Spleen (tissue), 11 donors: Measurements from ENCODE around the gene MED25. TPM values are rescaled to one million over a fixed set of nuclear protein-coding genes. Genes with fewer than 3 reads are reported as not detected.

Source experiments
- DNase-seq: peaks from one replicate; pipeline ENCODE4 v3.0.0-alpha.2; 2020
- H3K27ac ChIP-seq, 8 donors: fragments of 200-600 bp; sonication (generic) in 7 of 8; 1 replicate in 4 of 8; 2 replicates in 4 of 8; pipeline versions ENCODE4 v1.5.0 to v1.8.0; 2016 to 2021; ENCODE audit warnings: inconsistent platforms in 4 of 8, mild to moderate bottlenecking in 4 of 8, moderate library complexity in 1 of 8
- H3K27me3 ChIP-seq, 7 donors: fragments of 200-600 bp; sonication (generic) in 6 of 7; replicated peaks in 1 of 7; 1 replicate in 4 of 7; 2 replicates in 3 of 7; pipeline versions ENCODE4 v1.5.0 to v1.8.0; 2016 to 2021; ENCODE audit warnings: inconsistent platforms in 3 of 7, mild to moderate bottlenecking in 1 of 7
- H3K36me3 ChIP-seq, 6 donors: fragments of 200-600 bp; sonication (generic) in 5 of 6; 1 replicate in 4 of 6; 2 replicates in 2 of 6; pipeline versions ENCODE4 v1.5.0 to v1.8.0; 2016 to 2021; ENCODE audit warnings: inconsistent platforms in 2 of 6
- H3K4me1 ChIP-seq, 6 donors: fragments of 200-600 bp; sonication (generic) in 5 of 6; 1 replicate in 3 of 6; 2 replicates in 3 of 6; pipeline versions ENCODE4 v1.5.0 to v1.8.0; 2016 to 2021; ENCODE audit warnings: inconsistent platforms in 3 of 6
- H3K4me3 ChIP-seq, 8 donors: fragments of 200-600 bp; sonication (generic) in 7 of 8; 1 replicate in 4 of 8; 2 replicates in 4 of 8; pipeline versions ENCODE4 v1.5.0 to v1.8.0; 2016 to 2021; ENCODE audit warnings: inconsistent platforms in 4 of 8, mild to moderate bottlenecking in 4 of 8, moderate library complexity in 2 of 8
- H3K9me3 ChIP-seq, 8 donors: fragments of 200-600 bp; sonication (generic) in 7 of 8; 1 replicate in 4 of 8; 2 replicates in 4 of 8; pipeline versions ENCODE4 v1.5.0 to v1.8.0; 2016 to 2021; ENCODE audit warnings: inconsistent platforms in 4 of 8
- CTCF ChIP-seq, 11 experiments: fragments of 200-600 bp in 7 of 11; fragments of 450-650 bp in 4 of 11; sonication (generic) in 4 of 11; IDR thresholded peaks in 8 of 11; conservative IDR thresholded peaks in 3 of 11; 1 replicate in 7 of 11; 2 replicates in 4 of 11; pipeline versions ENCODE4 v1.4.0 to v1.8.0; 2016 to 2021; ENCODE audit warnings: antibody characterized with exemption in 11 of 11, inconsistent platforms in 4 of 11, mild to moderate bottlenecking in 1 of 11
- POLR2A ChIP-seq, 3 donors: fragments of 450-650 bp; IDR thresholded peaks; one replicate each; pipeline ENCODE4 v1.5.1; 2017; ENCODE audit warnings: antibody characterized with exemption in 3 of 3, mild to moderate bottlenecking in 1 of 3
- POLR2AphosphoS5 ChIP-seq, 3 donors: sonication (generic); formaldehyde crosslinking; IDR thresholded peaks; one replicate each; pipeline ENCODE4 v1.5.1; 2017; ENCODE audit warnings: antibody characterized with exemption in 3 of 3
- WGBS, 5 donors: extraction: QIAGEN DNeasy Blood & Tissue Kit in 3 of 5; methylation state at CpG; one replicate each; pipeline versions ENCODE4 v1.1.5 to v1.1.7; 2013 to 2018; 5-methylcytosine and 5-hydroxymethylcytosine counted together
- intact Hi-C: fragments of 100-400 bp; cut with DNase I; formaldehyde crosslinking; loops from one replicate; pipeline ENCODE4 v1.15.0; 2023; ENCODE audit warnings: low total_unique reads
- polyA plus RNA-seq, 3 donors: library from polyadenylated mRNA; stranded (reverse); fragments of 200-250 nt; gene quantifications; one replicate each; pipeline ENCODE4 v1.2.1, GENCODE V29; 2013
- total RNA-seq, 7 donors: library from RNA; depleted of rRNA in 3 of 7; stranded (reverse); fragments of >200 nt in 3 of 7; fragmentation: NEBNext Ultra II Directional in 4 of 7; extraction: Animal tissue kit (Norgen Biotek cat#: 25700) in 4 of 7; gene quantifications; one replicate each; pipeline versions ENCODE4 v1.1.0 to v1.2.1, GENCODE V29; 2016 to 2021
- donor health status: healthy with polysubstance abuse.
- donor health status: DM: no; HTN: no; CAD: no; lungs with moderate emphysema.
- donor health status: DM: no; HTN: no; CAD: no.
- donor health status: Bipolar disorder and iron deficiency.
- donor health status: healthy.
- donor health status: DM: no; HTN: no; CAD: no.
- donor health status: DM: yes; HTN: yes; CAD: no.

Gene MED25
- total and polyA plus RNA-seq, 10 donors: 26.6 to 61.0 (median 44.9) TPM

GRCh38 chr19:49875177-49875576, 57.1 kb downstream of the MED25 start:
- H3K27ac ChIP-seq: peak overlapping the region in 6 of 8 donors; percentile 96 to 100 (median 99)
- peaks cover 3 to 58% (median 11%) of the 10 kb centered on the region in 6 donors for H3K36me3 ChIP-seq
- H3K9me3 ChIP-seq: no peaks in the 10 kb centered on the region
- DNase-seq: no peak
- no peaks in the 10 kb centered on the region for H3K27me3 ChIP-seq
- H3K4me1 ChIP-seq: peaks cover 16 to 80% (median 43%) of the 10 kb centered on the region in 6 donors
- H3K4me3 ChIP-seq: peak overlapping the region in 4 of 8 donors; percentile 79 to 87 (median 86)
- no peak for TF ChIP-seq POLR2A (IDR thresholded peaks at IDR 0.05)
- intact Hi-C loops: no loop called here
- whole genome bisulfite sequencing, 5 donors: 88 to 91% (median 91%) methylated on average over 4 of the region's 4 CpGs

GRCh38 chr19:49875857-49876421, 57.9 kb downstream of the MED25 start:
- H3K4me1 ChIP-seq: peaks cover 10 to 73% (median 37%) of the 10 kb centered on the region in 6 donors
- peaks cover 9 to 61% (median 19%) of the 10 kb centered on the region in 6 donors for H3K36me3 ChIP-seq
- intact Hi-C loops: no loop called here
- peak overlapping the region; percentile 96 to 100 (median 99) for H3K27ac ChIP-seq
- DNase-seq: peak; percentile 94
- H3K9me3 ChIP-seq: no peaks in the 10 kb centered on the region
- TF ChIP-seq POLR2AphosphoS5 (IDR thresholded peaks at IDR 0.05): peak in 2 of 3 donors; percentile 21 to 23
- TF ChIP-seq CTCF (IDR thresholded peaks at IDR 0.05 in 8 of 11, conservative IDR thresholded peaks at IDR 0.05 in 3 of 11): no peak
- TF ChIP-seq POLR2A (IDR thresholded peaks at IDR 0.05): no peak
- H3K4me3 ChIP-seq: peak overlapping the region; percentile 54 to 87 (median 76)
- H3K27me3 ChIP-seq: no peaks in the 10 kb centered on the region
- WGBS, 5 donors: 0 to 2% (median 1%) methylated on average over 18 to 28 of the region's 28 CpGs

GRCh38 chr19:49876422-49877019, 58.4 kb downstream of the MED25 start:
- intact Hi-C loops: no loop called here
- Histone ChIP-seq H3K4me3 (peak overlapping the region; percentile 54 to 87 (median 76)), H3K9me3 (no peaks in the 10 kb centered on the region), H3K36me3 (peaks cover 9 to 61% (median 25%) of the 10 kb centered on the region in 6 donors), H3K4me1 (peaks cover 10 to 67% (median 35%) of the 10 kb centered on the region in 6 donors), H3K27ac (peak overlapping the region; percentile 96 to 100 (median 99)), H3K27me3 (no peaks in the 10 kb centered on the region)
- TF ChIP-seq CTCF (IDR thresholded peaks at IDR 0.05 in 8 of 11, conservative IDR thresholded peaks at IDR 0.05 in 3 of 11) (no peak), POLR2A (IDR thresholded peaks at IDR 0.05) (peak in 1 of 3 donors; percentile 45), POLR2AphosphoS5 (IDR thresholded peaks at IDR 0.05) (peak; percentile 78 to 95 (median 88))
- 0% methylated on average over 36 to 46 of the region's 46 CpGs for WGBS, 5 donors
- peak; percentile 98 for DNase-seq

- TF ChIP-seq POLR2A (IDR thresholded peaks at IDR 0.05): peak; percentile 10 to 88 (median 69)
- peak in 1 of 11 experiments; percentile 16 for TF ChIP-seq CTCF (IDR thresholded peaks at IDR 0.05 in 8 of 11, conservative IDR thresholded peaks at IDR 0.05 in 3 of 11)
- peak; percentile 91 to 97 (median 92) for TF ChIP-seq POLR2AphosphoS5 (IDR thresholded peaks at IDR 0.05)
- H3K9me3 ChIP-seq: no peaks in the 10 kb centered on the region
- 0 to 1% (median 0%) methylated on average over 46 to 61 of the region's 61 CpGs for WGBS, 5 donors
- peak within 1 kb of the TSS; percentile 58 to 87 (median 76) for H3K4me3 ChIP-seq
- H3K4me1 ChIP-seq: peaks cover 10 to 60% (median 32%) of the 10 kb centered on the region in 6 donors
- H3K27me3 ChIP-seq: no peaks in the 10 kb centered on the region
- peak; percentile 99 for DNase-seq
- intact Hi-C loops: no loop called here
- peaks cover 9 to 61% (median 32%) of the 10 kb centered on the region in 6 donors for H3K36me3 ChIP-seq
- H3K27ac ChIP-seq: peak within 1 kb of the TSS; percentile 96 to 100 (median 99)
Observed at GRCh38 chr19:49877020-49877878, 59.2 kb downstream of the MED25 start, which contains the start of the genes AKT1S1 and TBC1D17. AKT1S1 (minus strand) TSS chr19:49877355; CDS start chr19:49873295, 4,060 bp downstream. TBC1D17 (plus strand) TSS chr19:49877702; CDS start chr19:49877724, 22 bp downstream.
